Right lobe of liver (tissue), 6 donors: ENCODE data around the gene MYO3B. TPM values are rescaled to one million over a fixed set of nuclear protein-coding genes. Genes with fewer than 3 reads are reported as not detected.
"Not testable (repeated sequence)": the region's sequence is repeated elsewhere in the genome, so short reads cannot be mapped to it uniquely, and the experiment has no call there.

Experiments
- ATAC-seq, 4 donors: fragments of 200-7000 bp; cut with Tn5 transposase; one replicate each; pipeline ENCODE4 v1.9.1; 2020; ENCODE audit warnings: mild to moderate bottlenecking in 4 of 4, moderate library complexity in 4 of 4
- DNase-seq, 3 donors: peaks; one replicate each; pipeline ENCODE4 v3.0.0-alpha.2; 2020
- H3K27ac ChIP-seq, 3 donors: fragments of 200-600 bp; one replicate each; pipeline ENCODE4 v1.8.0; 2022
- H3K27me3 ChIP-seq, 2 donors: fragments of 200-600 bp; one replicate each; pipeline ENCODE4 v1.8.0; 2022
- H3K36me3 ChIP-seq, 4 donors: fragments of 200-600 bp; sonication (generic) in 1 of 4; one replicate each; pipeline versions ENCODE4 v1.5.1 to v1.8.0; 2017 to 2022; ENCODE audit warnings: control low read depth in 1 of 4
- H3K4me1 ChIP-seq, 4 donors: fragments of 200-600 bp; sonication (generic) in 1 of 4; one replicate each; pipeline versions ENCODE4 v1.5.1 to v1.8.0; 2017 to 2022; ENCODE audit warnings: control low read depth in 1 of 4
- H3K4me3 ChIP-seq, 3 donors: fragments of 200-600 bp; one replicate each; pipeline ENCODE4 v1.8.0; 2022
- H3K9me3 ChIP-seq, 4 donors: fragments of 200-600 bp; sonication (generic) in 1 of 4; one replicate each; pipeline versions ENCODE4 v1.5.1 to v1.8.0; 2017 to 2022; ENCODE audit warnings: control low read depth in 1 of 4
- POLR2A ChIP-seq: fragments of 450-650 bp; IDR thresholded peaks from one replicate; pipeline ENCODE4 v1.6.1; 2017; ENCODE audit warnings: antibody characterized with exemption, mild to moderate bottlenecking
- WGBS: methylation state at CpG from one replicate; pipeline ENCODE4 v1.1.6; 2018; ENCODE audit warnings: low coverage, low lambda C conversion rate; ENCODE audit not compliant: insufficient coverage; ENCODE audit errors: missing lambda C conversion rate; 5-methylcytosine and 5-hydroxymethylcytosine counted together
- intact Hi-C, 2 donors: fragments of 100-400 bp; cut with DNase I; formaldehyde crosslinking; loops; one replicate each; pipeline versions ENCODE4 v1.11.2 to v1.14.1; 2022
- total RNA-seq, 6 experiments: library from RNA; depleted of rRNA in 2 of 6; stranded (reverse); fragments of >200 nt in 2 of 6; fragmentation: NEBNext Ultra II Directional in 3 of 6; extraction: Animal tissue kit (Norgen Biotek cat#: 25700) in 3 of 6; gene quantifications; one replicate each; pipeline versions ENCODE4 v1.1.0 to v1.2.4, GENCODE V29; 2016 to 2023
- TF ChIP-seq, protein P1 (sequence below), 4 donors: fragments of 200-600 bp in 3 of 4; fragments of 450-650 bp in 1 of 4; IDR thresholded peaks; one replicate each; pipeline versions ENCODE4 v1.5.1 to v1.8.0; 2016 to 2022; ENCODE audit warnings: antibody characterized with exemption in 4 of 4, mild to moderate bottlenecking in 2 of 4
- donor health status: DM: no; HTN: yes; CAD: no.
- donor health status: DM: no; HTN: no; CAD: no.
- donor health status: DM: no; HTN: no; CAD: no.
- donor health status: DM: no; HTN: yes; CAD: no.
- donor health status: DM: no; HTN: yes; CAD: no.

Gene MYO3B
- total RNA-seq, 6 experiments from 2014 or later, result 0.18 to 0.25 TPM; not detected in 4

- Histone ChIP-seq H3K36me3 (no peaks in the 10 kb centered on the region), H3K4me3 (no peak overlapping the region), H3K9me3 (no peaks in the 10 kb centered on the region), H3K27ac (no peak overlapping the region), H3K4me1 (no peaks in the 10 kb centered on the region), H3K27me3 (no peaks in the 10 kb centered on the region)
- ATAC-seq (no peak), DNase-seq (no peak)
- TF ChIP-seq POLR2A, result no peak
- TF ChIP-seq, protein P1, sequence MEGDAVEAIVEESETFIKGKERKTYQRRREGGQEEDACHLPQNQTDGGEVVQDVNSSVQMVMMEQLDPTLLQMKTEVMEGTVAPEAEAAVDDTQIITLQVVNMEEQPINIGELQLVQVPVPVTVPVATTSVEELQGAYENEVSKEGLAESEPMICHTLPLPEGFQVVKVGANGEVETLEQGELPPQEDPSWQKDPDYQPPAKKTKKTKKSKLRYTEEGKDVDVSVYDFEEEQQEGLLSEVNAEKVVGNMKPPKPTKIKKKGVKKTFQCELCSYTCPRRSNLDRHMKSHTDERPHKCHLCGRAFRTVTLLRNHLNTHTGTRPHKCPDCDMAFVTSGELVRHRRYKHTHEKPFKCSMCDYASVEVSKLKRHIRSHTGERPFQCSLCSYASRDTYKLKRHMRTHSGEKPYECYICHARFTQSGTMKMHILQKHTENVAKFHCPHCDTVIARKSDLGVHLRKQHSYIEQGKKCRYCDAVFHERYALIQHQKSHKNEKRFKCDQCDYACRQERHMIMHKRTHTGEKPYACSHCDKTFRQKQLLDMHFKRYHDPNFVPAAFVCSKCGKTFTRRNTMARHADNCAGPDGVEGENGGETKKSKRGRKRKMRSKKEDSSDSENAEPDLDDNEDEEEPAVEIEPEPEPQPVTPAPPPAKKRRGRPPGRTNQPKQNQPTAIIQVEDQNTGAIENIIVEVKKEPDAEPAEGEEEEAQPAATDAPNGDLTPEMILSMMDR (IDR thresholded peaks at IDR 0.05), result no peak
- intact Hi-C loops, result no loop called here
- WGBS, result 59% methylated on average over 2 of the region's 2 CpGs
Observed at GRCh38 chr2:170277951-170278350, 100.0 kb downstream of the MYO3B start.

DNA sequence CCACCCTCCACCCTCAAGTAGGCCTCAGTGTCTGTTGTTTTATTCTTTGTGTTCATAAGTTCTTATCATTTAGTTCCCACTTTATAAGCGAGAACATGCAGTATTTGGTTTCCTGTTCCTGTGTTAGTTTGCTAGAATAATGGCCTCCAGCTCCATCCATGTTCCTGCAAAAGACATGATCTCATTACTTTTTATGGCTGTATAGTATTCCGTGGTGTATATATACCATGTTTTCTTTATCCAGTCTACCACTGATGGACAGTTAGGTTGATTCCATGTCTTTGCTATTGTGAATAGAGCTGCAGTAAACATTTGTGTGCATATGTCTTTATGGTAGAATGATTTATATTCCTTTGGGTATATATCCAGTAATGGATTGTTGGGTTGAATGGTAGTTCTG, 101.7 kb downstream of the MYO3B start:
- H3K4me3 ChIP-seq, H3K9me3 ChIP-seq, intact Hi-C loops, H3K27me3 ChIP-seq, H3K4me1 ChIP-seq, DNase-seq, H3K27ac ChIP-seq, H3K36me3 ChIP-seq, ATAC-seq: not testable (repeated sequence)
- WGBS, result 20% methylated on average over 2 of the region's 2 CpGs

DNA sequence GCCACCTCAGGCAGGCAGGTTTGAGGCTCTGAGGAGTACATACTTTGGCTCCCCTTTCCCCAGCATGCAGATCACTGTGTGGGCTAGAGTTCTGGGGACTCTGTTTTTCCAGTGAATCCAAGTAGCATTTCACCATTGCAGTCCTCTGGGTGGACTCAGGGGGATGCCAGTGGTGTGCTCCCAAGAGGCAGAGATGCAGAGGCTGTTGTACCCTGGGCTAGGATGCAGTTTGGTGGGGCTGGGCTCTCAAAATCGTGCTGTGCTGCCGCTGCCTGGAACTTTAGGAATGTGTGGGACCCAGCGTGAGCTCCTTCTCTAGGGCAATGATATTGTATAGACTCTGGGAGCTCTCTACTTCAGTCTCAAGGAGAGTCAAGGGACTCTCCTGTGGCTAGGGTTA, 104.9 kb downstream of the MYO3B start:
- no peak overlapping the region for H3K27ac ChIP-seq
- no peaks in the 10 kb centered on the region for H3K9me3 ChIP-seq
- TF ChIP-seq, protein P1 (IDR thresholded peaks at IDR 0.05), result no peak
- TF ChIP-seq POLR2A, result no peak
- no peaks in the 10 kb centered on the region for H3K4me1 ChIP-seq
- no peaks in the 10 kb centered on the region for H3K27me3 ChIP-seq
- DNase-seq (no peak), ATAC-seq (no peak)
- 20% methylated on average over 3 of the region's 3 CpGs for WGBS
- H3K36me3 ChIP-seq, result no peaks in the 10 kb centered on the region
- intact Hi-C loops, result no loop called here
- H3K4me3 ChIP-seq, result no peak overlapping the region

DNA sequence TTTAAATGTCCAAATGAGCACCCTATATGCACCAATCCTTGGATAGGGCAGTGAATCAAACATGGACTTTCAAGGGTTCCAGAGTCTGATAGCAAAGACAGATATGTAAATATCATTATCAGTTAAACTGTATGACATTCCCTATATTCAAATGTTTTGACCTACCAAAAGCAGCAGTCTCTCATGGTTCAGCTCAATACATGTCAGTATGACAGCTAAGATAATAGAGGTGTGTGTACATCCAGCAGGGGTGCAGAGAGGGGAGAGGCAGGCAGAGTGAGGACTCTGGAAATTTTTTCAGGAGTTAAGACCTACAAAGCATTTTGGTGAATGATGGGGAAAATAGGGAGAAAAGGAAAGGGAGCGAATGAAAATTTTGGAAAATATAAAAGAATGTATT, 106.3 kb downstream of the MYO3B start:
- H3K9me3 ChIP-seq, result no peaks in the 10 kb centered on the region
- intact Hi-C loops, result no loop called here

GRCh38 chr2:170288859-170289258, 110.9 kb downstream of the MYO3B start:
- ATAC-seq (no peak), DNase-seq (no peak)
- TF ChIP-seq, protein P1 (IDR thresholded peaks at IDR 0.05), result no peak
- TF ChIP-seq POLR2A, result no peak
- no peaks in the 10 kb centered on the region for H3K4me1 ChIP-seq
- H3K9me3 ChIP-seq, result no peaks in the 10 kb centered on the region
- H3K27me3 ChIP-seq, result no peaks in the 10 kb centered on the region
- no peaks in the 10 kb centered on the region for H3K36me3 ChIP-seq
- H3K4me3 ChIP-seq, result no peak overlapping the region
- 33% methylated on average over 1 of the region's 1 CpG for WGBS
- intact Hi-C loops, result no loop called here
- H3K27ac ChIP-seq, result no peak overlapping the region

More for the DNA sequence above, 106.3 kb downstream of the MYO3B start:
- ATAC-seq, result no peak
- Histone ChIP-seq H3K4me1 (no peaks in the 10 kb centered on the region), H3K27me3 (no peaks in the 10 kb centered on the region), H3K27ac (no peak overlapping the region), H3K4me3 (no peak overlapping the region), H3K36me3 (no peaks in the 10 kb centered on the region)
- DNase-seq, result no peak
- 79% methylated on average over 1 of the region's 1 CpG for WGBS
- TF ChIP-seq, protein P1 (IDR thresholded peaks at IDR 0.05), result no peak
- TF ChIP-seq POLR2A, result no peak
